ENCODE data around the gene KDM2A.

The KDM2A gene

DNA sequence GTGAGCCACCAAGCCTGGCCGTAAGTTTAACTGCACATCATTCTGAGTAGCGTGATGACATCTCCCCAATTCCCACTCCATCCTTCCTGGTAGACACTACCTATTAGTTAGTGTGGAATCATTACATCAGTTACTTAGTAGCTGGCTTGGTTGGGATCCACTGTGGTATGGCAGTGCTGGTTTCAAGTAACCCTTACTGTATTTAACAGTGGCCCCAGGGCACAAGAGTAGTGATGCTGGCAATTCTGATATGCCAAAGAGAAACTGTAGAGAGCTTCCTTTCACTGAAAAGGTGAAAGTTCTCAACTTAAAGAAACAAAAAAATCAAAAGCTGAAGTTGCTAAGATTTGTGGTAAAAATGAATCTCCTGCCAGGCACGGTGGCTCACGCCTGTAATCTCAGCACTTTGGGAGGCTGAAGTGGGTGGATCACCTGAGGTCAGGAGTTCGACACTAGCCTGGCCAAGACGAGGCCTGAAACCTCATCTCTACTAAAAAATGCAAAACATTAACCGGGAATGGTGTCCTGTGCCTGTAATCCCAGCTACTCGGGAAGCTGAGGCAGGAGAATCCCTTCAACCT lies 35.2 kb upstream of the KDM2A start:
- no peak for TF ChIP-seq CTCF (IDR thresholded peaks at IDR 0.05)

GRCh38 chr11:67085617-67086016 lies 33.4 kb upstream of the KDM2A start:
- no peak for TF ChIP-seq CTCF (IDR thresholded peaks at IDR 0.05)

DNA sequence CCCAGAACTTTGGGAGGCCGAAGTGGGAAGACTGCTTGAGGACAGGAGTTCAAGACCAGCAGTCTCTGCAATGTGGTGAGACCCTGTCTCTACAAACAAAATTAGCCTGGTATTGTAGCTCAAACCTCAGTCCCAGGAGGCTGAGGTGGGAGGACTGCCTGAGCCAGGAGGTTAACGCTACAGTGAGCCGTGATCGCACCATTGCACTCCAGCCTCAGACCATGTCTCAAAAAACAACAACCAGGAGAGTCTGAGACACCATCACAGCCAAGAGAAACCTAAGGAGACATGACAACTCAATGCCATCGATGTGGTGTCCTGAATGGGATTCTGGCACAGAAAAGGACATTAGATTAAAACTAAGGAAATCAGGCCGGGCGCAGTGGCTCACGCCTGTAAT lies 28.3 kb upstream of the KDM2A start:
- TF ChIP-seq CTCF (IDR thresholded peaks at IDR 0.05) = no peak

- TF ChIP-seq CTCF (IDR thresholded peaks at IDR 0.05) = no peak
Measured at GRCh38 chr11:67095214-67095507, 23.9 kb upstream of the KDM2A start.

- TF ChIP-seq CTCF (IDR thresholded peaks at IDR 0.05) = no peak
Measured at GRCh38 chr11:67098799-67099429, 20.1 kb upstream of the KDM2A start.

DNA sequence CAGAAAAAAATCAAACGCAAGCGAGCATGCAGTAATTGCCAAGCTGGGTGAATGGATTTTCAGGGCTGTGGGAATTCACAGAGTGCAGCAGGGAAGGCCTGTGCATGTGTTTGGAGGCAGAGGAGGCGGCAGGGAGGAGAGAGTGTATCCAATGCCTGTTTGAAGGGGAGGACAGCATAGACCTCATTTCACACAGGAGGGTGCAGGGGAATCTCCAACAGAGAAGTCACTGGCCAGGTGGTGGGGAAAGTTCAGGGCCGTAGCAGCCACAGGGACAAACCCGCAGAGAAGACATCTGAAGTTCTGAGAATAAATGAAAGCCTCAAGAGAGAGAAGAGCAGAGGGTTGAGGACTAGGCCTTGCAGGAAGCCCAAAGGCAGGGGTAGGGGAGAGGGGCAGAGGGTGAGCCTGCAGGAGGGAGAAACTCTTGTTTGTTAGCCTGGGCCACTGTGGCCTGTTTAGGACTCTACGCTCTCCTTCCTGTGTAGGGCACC lies 19.2 kb upstream of the KDM2A start:
- TF ChIP-seq CTCF (IDR thresholded peaks at IDR 0.05) = no peak

DNA sequence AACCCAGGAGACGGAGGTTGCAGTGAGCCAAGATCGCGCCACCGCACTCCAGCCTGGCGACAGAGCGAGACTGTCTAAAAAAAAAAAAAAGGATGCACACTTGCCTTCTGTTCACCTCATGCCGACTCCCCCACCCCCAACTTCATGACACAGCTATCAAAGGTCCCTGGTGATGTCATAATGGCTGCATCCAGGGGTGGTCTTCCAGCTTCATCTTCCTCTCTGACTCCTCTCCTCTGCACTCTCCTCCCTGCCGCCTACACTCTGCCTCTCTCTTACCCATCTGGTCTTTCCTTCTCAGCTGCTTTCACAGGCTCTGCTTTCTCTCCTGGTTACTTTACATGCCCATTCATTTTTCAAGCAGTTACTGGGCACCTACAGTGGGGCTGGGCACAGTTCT lies 16.4 kb upstream of the KDM2A start:
- no peak for TF ChIP-seq CTCF (IDR thresholded peaks at IDR 0.05)

GRCh38 chr11:67105964-67106363 lies 13.1 kb upstream of the KDM2A start:
- no peak for TF ChIP-seq CTCF (IDR thresholded peaks at IDR 0.05)

Data from LNCAP (cell line).